Fibroblast of villous mesenchyme (primary cell): ENCODE measurements around the gene B3GNT3. TPM values are rescaled to one million over a fixed set of nuclear protein-coding genes. Genes with fewer than 3 reads are reported as not detected.

Source experiments
- DNase-seq: peaks from one replicate; pipeline ENCODE4 v3.0.0-alpha.2; 2010; ENCODE audit warnings: low read depth
- H3K4me3 ChIP-seq: 2 replicates; pipeline ENCODE4 v1.5.1; 2011; ENCODE audit warnings: low read depth, mild to moderate bottlenecking, low read length
- total RNA-seq: library from RNA; depleted of rRNA; stranded (reverse); fragments of >200 nt; gene quantifications from 2 replicates; pipeline ENCODE4 v1.2.3, GENCODE V29; 2012
- TF ChIP-seq, protein P1 (sequence below): IDR thresholded peaks from 2 replicates; pipeline ENCODE4 v1.5.1; 2012; ENCODE audit warnings: low read depth, mild to moderate bottlenecking, low read length; ENCODE audit not compliant: insufficient read depth

The B3GNT3 gene, protein sequence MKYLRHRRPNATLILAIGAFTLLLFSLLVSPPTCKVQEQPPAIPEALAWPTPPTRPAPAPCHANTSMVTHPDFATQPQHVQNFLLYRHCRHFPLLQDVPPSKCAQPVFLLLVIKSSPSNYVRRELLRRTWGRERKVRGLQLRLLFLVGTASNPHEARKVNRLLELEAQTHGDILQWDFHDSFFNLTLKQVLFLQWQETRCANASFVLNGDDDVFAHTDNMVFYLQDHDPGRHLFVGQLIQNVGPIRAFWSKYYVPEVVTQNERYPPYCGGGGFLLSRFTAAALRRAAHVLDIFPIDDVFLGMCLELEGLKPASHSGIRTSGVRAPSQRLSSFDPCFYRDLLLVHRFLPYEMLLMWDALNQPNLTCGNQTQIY
- total RNA-seq, result not detected in 2 replicates

DNA sequence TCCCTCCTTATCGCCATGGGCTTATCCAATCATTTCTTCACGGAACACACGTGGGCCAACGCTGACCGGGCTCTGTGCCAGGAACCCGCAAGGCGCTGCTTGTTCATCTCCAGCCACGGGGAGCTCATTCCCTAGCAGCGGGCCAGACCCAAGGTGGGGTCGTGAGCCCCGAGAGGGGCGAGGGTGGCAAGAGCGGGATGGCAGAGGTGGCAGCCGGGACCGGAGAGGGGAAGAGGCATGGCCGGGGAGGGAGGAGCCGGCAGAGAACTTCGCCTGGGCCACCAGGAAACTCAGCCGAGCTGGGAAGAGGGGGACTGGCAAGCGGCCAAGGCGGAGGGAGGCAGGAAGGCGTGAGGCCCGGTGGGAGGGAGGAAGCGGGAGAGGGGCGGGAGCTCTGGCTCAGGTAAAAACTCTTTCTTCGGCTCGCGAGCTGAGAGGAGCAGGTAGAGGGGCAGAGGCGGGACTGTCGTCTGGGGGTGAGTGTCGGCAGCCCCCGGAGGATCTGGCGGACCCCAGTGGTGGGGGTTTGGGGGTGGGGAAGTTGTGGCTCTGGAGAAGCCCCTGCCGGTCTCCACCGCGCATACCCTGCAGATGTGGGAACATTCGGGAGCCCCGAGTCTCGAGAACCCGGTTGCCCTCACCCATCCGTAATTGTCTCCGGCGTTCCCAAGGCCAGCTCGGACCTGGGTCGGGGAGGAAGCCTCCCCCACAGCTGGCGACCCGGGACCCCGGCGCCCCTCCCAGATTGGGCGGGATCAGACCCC lies at the start of gene B3GNT3:
TSS of gene B3GNT3 (plus strand) at position 408 of the 764 bp plus-strand sequence. CDS start 12,670 bp downstream, outside the sequence.
- DNase-seq, result no peak
- TF ChIP-seq, protein P1, sequence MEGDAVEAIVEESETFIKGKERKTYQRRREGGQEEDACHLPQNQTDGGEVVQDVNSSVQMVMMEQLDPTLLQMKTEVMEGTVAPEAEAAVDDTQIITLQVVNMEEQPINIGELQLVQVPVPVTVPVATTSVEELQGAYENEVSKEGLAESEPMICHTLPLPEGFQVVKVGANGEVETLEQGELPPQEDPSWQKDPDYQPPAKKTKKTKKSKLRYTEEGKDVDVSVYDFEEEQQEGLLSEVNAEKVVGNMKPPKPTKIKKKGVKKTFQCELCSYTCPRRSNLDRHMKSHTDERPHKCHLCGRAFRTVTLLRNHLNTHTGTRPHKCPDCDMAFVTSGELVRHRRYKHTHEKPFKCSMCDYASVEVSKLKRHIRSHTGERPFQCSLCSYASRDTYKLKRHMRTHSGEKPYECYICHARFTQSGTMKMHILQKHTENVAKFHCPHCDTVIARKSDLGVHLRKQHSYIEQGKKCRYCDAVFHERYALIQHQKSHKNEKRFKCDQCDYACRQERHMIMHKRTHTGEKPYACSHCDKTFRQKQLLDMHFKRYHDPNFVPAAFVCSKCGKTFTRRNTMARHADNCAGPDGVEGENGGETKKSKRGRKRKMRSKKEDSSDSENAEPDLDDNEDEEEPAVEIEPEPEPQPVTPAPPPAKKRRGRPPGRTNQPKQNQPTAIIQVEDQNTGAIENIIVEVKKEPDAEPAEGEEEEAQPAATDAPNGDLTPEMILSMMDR, result no peak
- no peak within 1 kb of the TSS for H3K4me3 ChIP-seq

DNA sequence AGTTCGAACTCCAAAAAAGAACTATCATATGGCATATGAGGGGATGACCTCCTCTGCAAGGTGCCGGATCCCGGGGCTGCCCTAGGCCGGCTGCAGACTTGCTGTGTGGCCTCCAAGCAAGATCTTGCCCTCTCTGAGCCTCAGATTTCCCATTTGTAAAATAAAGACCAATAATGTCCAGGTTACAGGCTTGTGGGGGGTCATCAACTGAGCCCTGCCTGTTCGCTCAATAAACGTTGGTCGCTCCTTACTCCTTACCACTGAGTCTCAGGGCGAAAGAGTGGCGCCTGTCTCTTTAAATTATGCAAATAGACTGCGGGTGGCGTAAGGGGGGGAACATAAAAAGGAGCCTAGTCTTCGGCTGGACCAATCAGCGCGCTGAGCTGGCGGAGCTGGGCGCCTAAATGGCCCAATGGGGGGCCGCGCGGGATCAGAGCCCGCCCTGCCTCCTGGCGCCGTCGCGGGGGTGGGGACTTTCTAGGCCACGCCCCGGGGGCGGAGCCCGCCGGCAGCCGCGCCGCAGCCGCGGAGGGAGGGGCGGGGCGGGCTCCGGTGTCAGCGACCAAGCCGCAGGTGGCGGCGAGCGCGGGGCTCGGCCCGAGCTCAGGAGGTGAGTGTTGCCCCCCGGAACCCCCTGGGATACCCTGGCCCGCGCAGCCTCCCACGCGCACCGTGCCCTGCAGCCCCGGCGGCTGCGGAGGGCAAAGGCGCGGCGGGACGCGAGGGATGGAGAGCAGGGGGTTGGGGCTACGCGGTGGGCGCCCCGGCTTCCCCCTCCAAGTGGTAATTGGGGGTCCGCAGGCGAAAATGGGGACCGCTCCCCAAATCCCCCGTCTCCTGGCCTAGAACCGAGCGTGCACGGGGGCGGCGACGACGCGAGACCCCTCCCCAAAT lies 47.5 kb upstream of the B3GNT3 start:
- TF ChIP-seq, protein P1, result no peak
- peak; percentile 94 for DNase-seq
- H3K4me3 ChIP-seq, result peak overlapping the region; percentile 47

DNA sequence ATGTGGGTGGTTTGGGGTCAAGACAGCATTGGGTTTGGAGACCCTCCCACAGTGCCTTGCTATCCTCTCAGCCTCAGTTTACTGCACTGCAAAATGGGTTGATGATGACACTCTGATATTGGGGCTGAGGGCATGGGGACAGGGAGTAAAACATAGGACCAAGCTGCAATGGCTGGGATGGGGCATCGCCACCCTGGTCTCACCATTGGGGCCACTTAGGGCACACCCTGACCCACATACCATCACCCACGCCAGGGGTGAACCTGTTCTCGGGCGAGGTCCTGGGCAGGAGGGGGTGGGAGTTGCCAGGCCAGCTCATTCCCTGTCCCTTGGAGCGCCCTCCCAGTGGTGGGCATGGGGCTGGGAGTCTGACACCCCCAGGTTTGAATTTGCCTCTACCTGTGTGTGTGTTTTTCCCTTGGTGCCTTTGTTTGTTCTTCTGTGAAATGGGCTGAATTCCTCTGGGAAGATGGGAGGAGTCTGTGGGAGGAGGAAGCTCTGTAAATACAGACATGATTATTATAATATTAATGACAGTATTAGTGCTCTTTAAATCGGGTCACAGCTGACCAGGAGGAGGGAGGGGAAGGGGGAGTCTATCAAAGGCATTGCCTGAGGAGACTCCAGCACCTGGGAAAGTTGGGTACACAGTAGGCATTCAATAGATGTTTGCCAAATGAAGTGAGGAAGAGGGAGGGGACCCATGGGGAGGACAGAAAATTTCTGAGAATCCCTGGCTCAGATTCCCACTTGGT lies 45.9 kb upstream of the B3GNT3 start:
- no peak overlapping the region for H3K4me3 ChIP-seq
- no peak for DNase-seq
- TF ChIP-seq, protein P1, result no peak

DNA sequence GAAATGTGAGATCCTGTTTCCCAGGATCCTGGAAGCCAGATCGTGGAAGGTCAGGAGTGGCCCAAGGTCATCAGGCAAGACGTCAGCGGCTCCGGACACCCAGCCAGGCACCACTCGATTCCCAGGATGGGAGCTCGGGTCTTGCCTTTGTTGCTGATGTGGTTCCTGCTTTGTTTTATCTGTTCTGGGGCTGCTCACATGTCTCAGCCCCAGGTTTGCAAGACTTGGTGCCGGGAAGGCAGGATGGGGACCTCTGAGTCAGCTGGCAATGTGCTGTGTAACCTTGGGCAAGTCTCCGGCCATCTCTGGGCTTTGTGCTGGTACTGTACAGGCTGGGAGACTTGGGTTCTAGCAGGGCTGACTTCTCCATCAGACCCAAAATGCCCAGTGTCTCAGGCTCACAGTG lies 45.0 kb upstream of the B3GNT3 start:
- H3K4me3 ChIP-seq, result no peak overlapping the region
- TF ChIP-seq, protein P1, result no peak
- DNase-seq, result no peak

DNA sequence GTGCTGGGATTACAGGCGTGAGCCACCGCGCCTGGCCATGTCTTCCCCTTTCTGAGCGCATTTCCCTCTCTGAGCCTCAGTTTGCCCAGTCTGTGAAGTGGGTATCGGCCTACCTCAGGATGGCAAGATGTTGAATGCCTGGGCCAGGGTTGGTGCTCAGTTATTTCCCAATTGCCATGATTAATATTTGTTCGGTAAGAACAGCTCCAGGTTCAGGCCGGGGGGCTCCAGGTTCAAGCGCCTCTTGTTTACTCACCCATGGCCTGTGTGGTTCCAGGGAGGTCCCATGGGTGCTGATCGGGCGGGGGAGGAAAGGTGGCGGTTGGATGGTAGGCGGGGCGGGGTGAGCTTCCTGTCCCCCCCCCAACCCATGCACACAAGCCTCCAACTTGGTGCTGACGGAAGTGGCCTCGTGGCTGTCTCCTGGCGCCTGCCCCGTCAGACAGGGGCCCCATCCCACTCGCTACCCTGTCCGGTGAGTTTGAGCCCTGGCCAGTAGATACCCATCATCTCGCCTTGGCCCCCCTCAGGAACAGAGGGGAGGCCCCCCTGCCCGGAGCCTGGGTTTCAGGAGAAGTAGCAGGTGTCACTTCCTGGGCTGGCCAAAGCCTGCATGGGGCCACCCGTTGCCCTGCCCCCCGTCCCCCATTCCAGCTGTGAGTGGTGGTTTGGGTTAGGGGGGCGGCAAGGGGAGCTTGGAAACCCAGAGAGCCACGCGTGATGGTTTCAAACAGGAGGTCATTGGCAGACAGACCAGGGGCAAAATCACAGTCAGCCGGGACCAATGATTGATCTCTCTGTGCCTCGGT lies 43.6 kb upstream of the B3GNT3 start, which contains the start of gene FCHO1:
TSS of gene FCHO1 (plus strand) at position 375 of the 809 bp plus-strand sequence. CDS start 3,688 bp downstream, outside the sequence.
- TF ChIP-seq, protein P1, result no peak

More for the DNA sequence above, 43.6 kb upstream of the B3GNT3 start, which contains the start of gene FCHO1:
- no peak within 1 kb of the TSS for H3K4me3 ChIP-seq
- no peak for DNase-seq
